IMR-90 (cell line): ENCODE measurements around the gene MPPED2. TPM values are rescaled to one million over a fixed set of nuclear protein-coding genes. Genes with fewer than 3 reads are reported as not detected.

Experiments
- ATAC-seq: fragments of 200-7000 bp; cut with Tn5 transposase; 2 replicates; pipeline ENCODE4 v1.9.1; 2020; ENCODE audit warnings: low read depth, mild to moderate bottlenecking, moderate library complexity
- BruUV-seq: library from RNA; stranded (reverse); fragments of 400-500 nt; replicated peaks from 2 replicates; lab custom pipeline; 2021; lab: Mats Ljungman, UMichigan
- CTCF ChIA-PET: fragments of 300-600 bp; formaldehyde crosslinking; extraction: SDS; loops from one replicate; lab custom pipeline; 2021; ENCODE audit warnings: antibody characterized with exemption; lab: Yijun Ruan, JAX
- POLR2A ChIA-PET: fragments of 300-600 bp; sonication (Branson Sonifier 250); formaldehyde crosslinking; loops from one replicate; lab custom pipeline; 2022; ENCODE audit warnings: antibody characterized with exemption; ENCODE audit not compliant: unreplicated experiment; lab: Charles Lee
- DNase-seq: peaks from one replicate; pipeline ENCODE4 v3.0.0; 2013
- H2AFZ ChIP-seq: replicated peaks from 2 replicates; pipeline ENCODE3; 2013; ENCODE audit warnings: low read length, mild to moderate bottlenecking; ENCODE audit not compliant: poor library complexity
- H2AK5ac ChIP-seq: 2 replicates; pipeline ENCODE4 v1.6.1; 2013; ENCODE audit warnings: low read depth, low read length, inconsistent platforms
- H2AK9ac ChIP-seq: replicated peaks from 2 replicates; pipeline ENCODE3; 2013; ENCODE audit warnings: mild to moderate bottlenecking, low read depth, low read length, moderate library complexity; ENCODE audit not compliant: poor library complexity
- H2BK120ac ChIP-seq: 2 replicates; pipeline ENCODE4 v1.6.1; 2013; ENCODE audit warnings: low read depth, low read length, inconsistent platforms
- H2BK15ac ChIP-seq: 3 replicates; pipeline ENCODE4 v1.6.1; 2013; ENCODE audit warnings: low read depth, low read length, inconsistent platforms
- H2BK20ac ChIP-seq: 2 replicates; pipeline ENCODE4 v1.6.1; 2013; ENCODE audit warnings: low read depth, mild to moderate bottlenecking, inconsistent platforms, low read length, moderate library complexity
- H2BK5ac ChIP-seq: 2 replicates; pipeline ENCODE4 v1.6.1; 2013; ENCODE audit warnings: mild to moderate bottlenecking, low read depth, low read length, inconsistent platforms; ENCODE audit not compliant: poor library complexity, severe bottlenecking
- H3K14ac ChIP-seq: replicated peaks from 2 replicates; pipeline ENCODE4 v1.6.1; 2013; ENCODE audit warnings: low read depth, low read length, inconsistent platforms
- H3K18ac ChIP-seq: 2 replicates; pipeline ENCODE4 v1.6.1; 2013; ENCODE audit warnings: low read depth, low read length, control low read depth
- H3K23ac ChIP-seq: 2 replicates; pipeline ENCODE4 v1.6.1; 2013; ENCODE audit warnings: low read depth, low read length, inconsistent platforms
- H3K27ac ChIP-seq: 2 replicates; pipeline ENCODE4 v1.5.1; 2013; ENCODE audit warnings: mild to moderate bottlenecking, control low read depth, low read length; ENCODE audit not compliant: insufficient read depth
- H3K27me3 ChIP-seq: 2 replicates; pipeline ENCODE4 v1.6.1; 2013; ENCODE audit warnings: low read length; ENCODE audit not compliant: control insufficient read depth, insufficient read depth
- H3K36me3 ChIP-seq: 2 replicates; pipeline ENCODE4 v1.6.1; 2013; ENCODE audit warnings: low read length, mixed read lengths; ENCODE audit not compliant: control insufficient read depth, insufficient read depth
- H3K4ac ChIP-seq: 2 replicates; pipeline ENCODE4 v1.6.1; 2013; ENCODE audit warnings: low read depth, low read length, inconsistent platforms
- H3K4me1 ChIP-seq: 2 replicates; pipeline ENCODE4 v1.6.1; 2013; ENCODE audit warnings: low read length, mixed read lengths; ENCODE audit not compliant: control insufficient read depth, insufficient read depth
- H3K4me2 ChIP-seq: 2 replicates; pipeline ENCODE4 v1.6.1; 2013; ENCODE audit warnings: low read depth, mild to moderate bottlenecking, control low read depth, low read length, moderate library complexity
- H3K4me3 ChIP-seq: 2 replicates; pipeline ENCODE4 v1.5.1; 2013; ENCODE audit warnings: low read depth, mild to moderate bottlenecking, control low read depth, low read length, moderate library complexity; ENCODE audit not compliant: insufficient read depth
- H3K56ac ChIP-seq: 2 replicates; pipeline ENCODE4 v1.6.1; 2013; ENCODE audit warnings: low read length, inconsistent platforms; ENCODE audit not compliant: insufficient read depth; ENCODE audit errors: extremely low read depth
- H3K79me1 ChIP-seq, 2 experiments: 2 replicates each; pipeline ENCODE4 v1.6.1; 2013; ENCODE audit warnings: low read length in 2 of 2, inconsistent platforms in 1 of 2, low read depth in 1 of 2
- H3K9ac ChIP-seq: 2 replicates; pipeline ENCODE4 v1.6.1; 2013; ENCODE audit warnings: low read depth, low read length, control low read depth
- H3K9me1 ChIP-seq: 2 replicates; pipeline ENCODE4 v1.6.1; 2013; ENCODE audit warnings: low read length, inconsistent platforms; ENCODE audit not compliant: insufficient read depth
- H3K9me3 ChIP-seq: 2 replicates; pipeline ENCODE4 v1.6.1; 2013; ENCODE audit warnings: low read length; ENCODE audit not compliant: control insufficient read depth, insufficient read depth
- H4K20me1 ChIP-seq: 2 replicates; pipeline ENCODE4 v1.6.1; 2013; ENCODE audit warnings: low read length, inconsistent platforms; ENCODE audit not compliant: insufficient read depth
- H4K5ac ChIP-seq: 2 replicates; pipeline ENCODE4 v1.6.1; 2013; ENCODE audit warnings: mild to moderate bottlenecking, low read depth, low read length, control low read depth
- H4K8ac ChIP-seq, 2 experiments: 2 replicates each; pipeline ENCODE4 v1.6.1; 2013; ENCODE audit warnings: low read depth in 2 of 2, low read length in 2 of 2, control low read depth in 1 of 2, inconsistent platforms in 1 of 2
- H4K91ac ChIP-seq: 2 replicates; pipeline ENCODE4 v1.6.1; 2013; ENCODE audit warnings: low read depth, low read length, inconsistent platforms; ENCODE audit not compliant: insufficient read depth
- BHLHE40 ChIP-seq: fragments of 150-350 bp; IDR thresholded peaks from 2 replicates; pipeline ENCODE4 v1.6.1; 2016; ENCODE audit warnings: mild to moderate bottlenecking, low read depth, low read length
- CEBPB ChIP-seq: IDR thresholded peaks from 2 replicates; pipeline ENCODE4 v1.6.1; 2012; ENCODE audit warnings: low read depth, low read length, improper control_type of control experiment
- CHD1 ChIP-seq: IDR thresholded peaks from 2 replicates; pipeline ENCODE4 v1.6.1; 2012; ENCODE audit warnings: low read depth, low read length, improper control_type of control experiment
- ELK1 ChIP-seq: fragments of 150-350 bp; IDR thresholded peaks from 2 replicates; pipeline ENCODE4 v1.6.1; 2016; ENCODE audit warnings: low read depth, mild to moderate bottlenecking, low read length, moderate library complexity, borderline replicate concordance
- FOS ChIP-seq: fragments of 150-350 bp; IDR thresholded peaks from 2 replicates; pipeline ENCODE4 v1.6.1; 2016; ENCODE audit warnings: low read depth, low read length
- MAFK ChIP-seq: IDR thresholded peaks from 2 replicates; pipeline ENCODE4 v1.6.1; 2012; ENCODE audit warnings: low read depth, low read length, improper control_type of control experiment
- MXI1 ChIP-seq: IDR thresholded peaks from 2 replicates; pipeline ENCODE4 v1.6.1; 2012; ENCODE audit warnings: low read depth, mild to moderate bottlenecking, low read length, moderate library complexity, borderline replicate concordance
- POLR2A ChIP-seq: IDR thresholded peaks from 2 replicates; pipeline ENCODE4 v1.6.1; 2012; ENCODE audit warnings: mild to moderate bottlenecking, low read depth, low read length
- RFX5 ChIP-seq: IDR thresholded peaks from 2 replicates; pipeline ENCODE4 v1.8.0; 2012; ENCODE audit warnings: low read depth, mild to moderate bottlenecking, low read length, moderate library complexity
- dilution Hi-C: fragments of 300-500 bp; cut with HindIII; formaldehyde crosslinking; loops from one replicate; pipeline ENCODE4 v1.14.3; 2018; ENCODE audit warnings: low sequenced_read_pairs; ENCODE audit not compliant: unreplicated experiment
- in situ Hi-C: fragments of 300-500 bp; cut with MboI; formaldehyde crosslinking; loops from 3 replicates; pipeline ENCODE4 v1.14.3; 2019; ENCODE audit warnings: low sequenced_read_pairs, inconsistent platforms, mixed read lengths
- intact Hi-C: fragments of 100-400 bp; cut with micrococcal nuclease; formaldehyde crosslinking; loops from 2 replicates; pipeline ENCODE4 v1.10.0; 2022
- polyA plus RNA-seq, 3 experiments: library from polyadenylated mRNA; depleted of rRNA; stranded (reverse); fragments of >200 nt; gene quantifications; 2 replicates each; pipeline ENCODE4 v1.2.3, GENCODE V29; 2012; ENCODE audit warnings: low replicate concordance in 1 of 3
- total RNA-seq: library from RNA; depleted of rRNA; stranded (reverse); fragments of >200 nt; gene quantifications from 2 replicates; pipeline ENCODE4 v1.2.3, GENCODE V29; 2012

Gene MPPED2
- total and polyA plus RNA-seq, 2 of the 4 experiments (the other 2 are of a cell fraction), result 0.10 TPM; not detected in 1

GRCh38 chr11:30435488-30435887 is 150.7 kb downstream of the MPPED2 start:
- dilution Hi-C loops (no loop called here), intact Hi-C loops (no loop called here), in situ Hi-C loops (no loop called here)
- Histone ChIP-seq H3K27me3 (no peaks in the 10 kb centered on the region; the same call in 1 of the 2 replicates), H3K4ac (no peak overlapping the region), H3K4me1 (no peaks in the 10 kb centered on the region), H3K4me3 (no peak overlapping the region), H3K79me1 (no peaks in the 10 kb centered on the region), H3K9me3 (no peaks in the 10 kb centered on the region), H4K8ac (no peak overlapping the region), H3K9me1 (no peaks in the 10 kb centered on the region), H4K91ac (no peak overlapping the region), H2BK120ac (no peak overlapping the region), H4K20me1 (no peaks in the 10 kb centered on the region), H2AK9ac (no peak overlapping the region), H3K23ac (no peak overlapping the region), H3K14ac (no peak overlapping the region), H3K56ac (no peak overlapping the region), H3K18ac (no peak overlapping the region), H3K4me2 (no peak overlapping the region), H4K5ac (no peak overlapping the region), H2AK5ac (no peak overlapping the region), H3K9ac (no peak overlapping the region), H2BK15ac (no peak overlapping the region), H2AFZ (no peak overlapping the region), H3K36me3 (no peaks in the 10 kb centered on the region), H2BK5ac (no peak overlapping the region), H2BK20ac (no peak overlapping the region), H3K27ac (no peak overlapping the region)
- ChIA-PET CTCF (no interaction called here), POLR2A (no interaction called here)
- ATAC-seq (no peak), DNase-seq (no peak)
- no TSS peak for BruUV-seq
- no peak for TF ChIP-seq ELK1
- no peak for TF ChIP-seq BHLHE40
- TF ChIP-seq MAFK, result no peak
- TF ChIP-seq CEBPB, result no peak
- TF ChIP-seq FOS, result no peak
- no peak for TF ChIP-seq MXI1
- TF ChIP-seq CHD1, result no peak
- TF ChIP-seq POLR2A, result no peak
- no peak for TF ChIP-seq RFX5
